ENCODE results near the gene CFI. TPM values are rescaled to one million over a fixed set of nuclear protein-coding genes. Genes with fewer than 3 reads are reported as not detected.

Gene CFI
- total and polyA plus RNA-seq, 2 of the 8 experiments (the other 6 are each of a cell fraction or from before 2014, with no cell fraction given): not detected

GRCh38 chr4:109811707-109812106 is 9.9 kb upstream of the CFI start (continued):
- TF ChIP-seq CHD7 (IDR thresholded peaks at IDR 0.05; ENCODE audit: insufficient replicate concordance, low read length): no peak
- no peak for TF ChIP-seq YY1 (IDR thresholded peaks at IDR 0.05; ENCODE audit: low read depth, low read length)
- TF ChIP-seq RBBP5 (IDR thresholded peaks at IDR 0.05; ENCODE audit: borderline replicate concordance, low read depth, low read length): no peak
- TF ChIP-seq CHD1 (IDR thresholded peaks at IDR 0.05; ENCODE audit: low read depth, low read length): no peak
- TF ChIP-seq BCL11A (IDR thresholded peaks at IDR 0.05; ENCODE audit: low read depth in 2 of 2, low read length in 2 of 2): no peak
- no peak for TF ChIP-seq EZH2 (IDR thresholded peaks at IDR 0.05; ENCODE audit: low read depth, low read length, severe bottlenecking)
- no peak for TF ChIP-seq CBX8 (IDR thresholded peaks at IDR 0.05; ENCODE audit: borderline replicate concordance, low read depth, low read length)
- TF ChIP-seq RXRA (IDR thresholded peaks at IDR 0.05; ENCODE audit: insufficient read depth, low read depth, low read length): no peak
- no peak for TF ChIP-seq PHF8 (conservative IDR thresholded peaks at IDR 0.05; ENCODE audit: low read depth, low read length)
- TF ChIP-seq HDAC6 (IDR thresholded peaks at IDR 0.05; ENCODE audit: low read depth, low read length): no peak
- TF ChIP-seq CHD2 (IDR thresholded peaks at IDR 0.05; ENCODE audit: low read length): no peak
- no peak for TF ChIP-seq MAX (IDR thresholded peaks at IDR 0.05)

All from H1 (cell line).